HG03066 (cell line): ENCODE data around the gene SLC1A6.
"Not testable (repeated sequence)": the region's sequence is repeated elsewhere in the genome, so short reads cannot be mapped to it uniquely, and the experiment has no call there.

Source experiments
- ATAC-seq: cut with Tn5 transposase; IDR thresholded peaks from one replicate; pipeline ENCODE4 v1.9.1; 2021; ENCODE audit warnings: low read depth; ENCODE audit not compliant: unreplicated experiment

SLC1A6 gene

GRCh38 chr19:14959263-14959662, 20.4 kb downstream of the SLC1A6 start:
- ATAC-seq: no peak

GRCh38 chr19:14957464-14957863, 22.2 kb downstream of the SLC1A6 start:
- ATAC-seq: no peak

- no peak for ATAC-seq
Measured at GRCh38 chr19:14954071-14954655, 25.5 kb downstream of the SLC1A6 start.

GRCh38 chr19:14952767-14953166, 26.9 kb downstream of the SLC1A6 start:
- ATAC-seq: no peak

GRCh38 chr19:14950421-14950820, 29.2 kb downstream of the SLC1A6 start:
- ATAC-seq: no peak

GRCh38 chr19:14949876-14950275, 29.8 kb downstream of the SLC1A6 start:
- no peak for ATAC-seq

GRCh38 chr19:14949413-14949812, 30.3 kb downstream of the SLC1A6 start:
- ATAC-seq: not testable (repeated sequence)

- no peak for ATAC-seq
Measured at GRCh38 chr19:14944456-14944855, 35.2 kb downstream of the SLC1A6 start.

- no peak for ATAC-seq
Measured at GRCh38 chr19:14943601-14944000, 36.1 kb downstream of the SLC1A6 start.

GRCh38 chr19:14941189-14941588, 38.5 kb downstream of the SLC1A6 start, which contains the start of gene OR7C2:
Gene OR7C2, plus strand, starts transcription at chr19:14941489. Its CDS starts 0 bp downstream, at chr19:14941489.
- no peak for ATAC-seq

GRCh38 chr19:14940266-14940665, 39.4 kb downstream of the SLC1A6 start:
- no peak for ATAC-seq

- ATAC-seq: no peak
Measured at GRCh38 chr19:14933506-14933905, 46.2 kb downstream of the SLC1A6 start.

GRCh38 chr19:14916848-14917247, 62.8 kb downstream of the SLC1A6 start:
- no peak for ATAC-seq

GRCh38 chr19:14915116-14915515, 64.5 kb downstream of the SLC1A6 start:
- no peak for ATAC-seq

- ATAC-seq: no peak
Measured at GRCh38 chr19:14906711-14907110, 73.0 kb downstream of the SLC1A6 start.

- ATAC-seq: no peak
Measured at GRCh38 chr19:14901675-14902260, 77.9 kb downstream of the SLC1A6 start.
